ENCODE results near the gene LAG3. TPM values are rescaled to one million over a fixed set of nuclear protein-coding genes. Genes with fewer than 3 reads are reported as not detected.

The LAG3 gene
- polyA plus RNA-seq, 1 of the 3 experiments (the other 2 are of a cell fraction), result 0.72 TPM

- TF ChIP-seq, protein P1, sequence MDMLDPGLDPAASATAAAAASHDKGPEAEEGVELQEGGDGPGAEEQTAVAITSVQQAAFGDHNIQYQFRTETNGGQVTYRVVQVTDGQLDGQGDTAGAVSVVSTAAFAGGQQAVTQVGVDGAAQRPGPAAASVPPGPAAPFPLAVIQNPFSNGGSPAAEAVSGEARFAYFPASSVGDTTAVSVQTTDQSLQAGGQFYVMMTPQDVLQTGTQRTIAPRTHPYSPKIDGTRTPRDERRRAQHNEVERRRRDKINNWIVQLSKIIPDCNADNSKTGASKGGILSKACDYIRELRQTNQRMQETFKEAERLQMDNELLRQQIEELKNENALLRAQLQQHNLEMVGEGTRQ (IDR thresholded peaks at IDR 0.05; ENCODE audit: borderline replicate concordance, low read depth, low read length), result no peak
- TF ChIP-seq NRF1 (IDR thresholded peaks at IDR 0.05; ENCODE audit: low read depth, low read length) (no peak; the same call in 1 of the 2 replicates), TAF1 (IDR thresholded peaks at IDR 0.05; ENCODE audit: borderline replicate concordance, low read depth, low read length) (peak; percentile 87), JUND (IDR thresholded peaks at IDR 0.05) (0 out of 2 replicates have a peak, but pooled peaks have one; percentile 4), FOXJ3 (CRISPR knock-in tag; IDR thresholded peaks at IDR 0.05) (no peak), EP300 (IDR thresholded peaks at IDR 0.05; ENCODE audit: borderline replicate concordance in 1 of 2, low read depth in 1 of 2, low read length in 1 of 2) (peak in 1 of 2 experiments; percentile 22; a peak in 2 of 4 replicates), POLR2AphosphoS5 (IDR thresholded peaks at IDR 0.05; ENCODE audit: low read depth, low read length) (peak; percentile 86), CHD2 (IDR thresholded peaks at IDR 0.05; ENCODE audit: low read length, partially characterized antibody) (peak; percentile 74), USF1 (IDR thresholded peaks at IDR 0.05; ENCODE audit: borderline replicate concordance, low read depth) (no peak), SMC3 (IDR thresholded peaks at IDR 0.05; ENCODE audit: low read depth, low read length) (no peak), GABPA (IDR thresholded peaks at IDR 0.05; ENCODE audit: low read depth) (peak; percentile 75), GATA2 (CRISPR knock-in tag; IDR thresholded peaks at IDR 0.05) (no peak), EZH2phosphoT487 (IDR thresholded peaks at IDR 0.05; ENCODE audit: borderline replicate concordance, low read depth) (no peak), SIN3A (IDR thresholded peaks at IDR 0.05; ENCODE audit: borderline replicate concordance, low read depth, low read length) (peak; percentile 67)
- TF ChIP-seq, protein P2, sequence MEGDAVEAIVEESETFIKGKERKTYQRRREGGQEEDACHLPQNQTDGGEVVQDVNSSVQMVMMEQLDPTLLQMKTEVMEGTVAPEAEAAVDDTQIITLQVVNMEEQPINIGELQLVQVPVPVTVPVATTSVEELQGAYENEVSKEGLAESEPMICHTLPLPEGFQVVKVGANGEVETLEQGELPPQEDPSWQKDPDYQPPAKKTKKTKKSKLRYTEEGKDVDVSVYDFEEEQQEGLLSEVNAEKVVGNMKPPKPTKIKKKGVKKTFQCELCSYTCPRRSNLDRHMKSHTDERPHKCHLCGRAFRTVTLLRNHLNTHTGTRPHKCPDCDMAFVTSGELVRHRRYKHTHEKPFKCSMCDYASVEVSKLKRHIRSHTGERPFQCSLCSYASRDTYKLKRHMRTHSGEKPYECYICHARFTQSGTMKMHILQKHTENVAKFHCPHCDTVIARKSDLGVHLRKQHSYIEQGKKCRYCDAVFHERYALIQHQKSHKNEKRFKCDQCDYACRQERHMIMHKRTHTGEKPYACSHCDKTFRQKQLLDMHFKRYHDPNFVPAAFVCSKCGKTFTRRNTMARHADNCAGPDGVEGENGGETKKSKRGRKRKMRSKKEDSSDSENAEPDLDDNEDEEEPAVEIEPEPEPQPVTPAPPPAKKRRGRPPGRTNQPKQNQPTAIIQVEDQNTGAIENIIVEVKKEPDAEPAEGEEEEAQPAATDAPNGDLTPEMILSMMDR (IDR thresholded peaks at IDR 0.05), result no peak; the same call in 1 of the 2 replicates
- TF ChIP-seq, protein P3, sequence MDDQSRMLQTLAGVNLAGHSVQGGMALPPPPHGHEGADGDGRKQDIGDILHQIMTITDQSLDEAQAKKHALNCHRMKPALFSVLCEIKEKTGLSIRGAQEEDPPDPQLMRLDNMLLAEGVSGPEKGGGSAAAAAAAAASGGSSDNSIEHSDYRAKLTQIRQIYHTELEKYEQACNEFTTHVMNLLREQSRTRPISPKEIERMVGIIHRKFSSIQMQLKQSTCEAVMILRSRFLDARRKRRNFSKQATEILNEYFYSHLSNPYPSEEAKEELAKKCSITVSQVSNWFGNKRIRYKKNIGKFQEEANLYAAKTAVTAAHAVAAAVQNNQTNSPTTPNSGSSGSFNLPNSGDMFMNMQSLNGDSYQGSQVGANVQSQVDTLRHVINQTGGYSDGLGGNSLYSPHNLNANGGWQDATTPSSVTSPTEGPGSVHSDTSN (IDR thresholded peaks at IDR 0.05), result no peak
- TF ChIP-seq, protein P4, sequence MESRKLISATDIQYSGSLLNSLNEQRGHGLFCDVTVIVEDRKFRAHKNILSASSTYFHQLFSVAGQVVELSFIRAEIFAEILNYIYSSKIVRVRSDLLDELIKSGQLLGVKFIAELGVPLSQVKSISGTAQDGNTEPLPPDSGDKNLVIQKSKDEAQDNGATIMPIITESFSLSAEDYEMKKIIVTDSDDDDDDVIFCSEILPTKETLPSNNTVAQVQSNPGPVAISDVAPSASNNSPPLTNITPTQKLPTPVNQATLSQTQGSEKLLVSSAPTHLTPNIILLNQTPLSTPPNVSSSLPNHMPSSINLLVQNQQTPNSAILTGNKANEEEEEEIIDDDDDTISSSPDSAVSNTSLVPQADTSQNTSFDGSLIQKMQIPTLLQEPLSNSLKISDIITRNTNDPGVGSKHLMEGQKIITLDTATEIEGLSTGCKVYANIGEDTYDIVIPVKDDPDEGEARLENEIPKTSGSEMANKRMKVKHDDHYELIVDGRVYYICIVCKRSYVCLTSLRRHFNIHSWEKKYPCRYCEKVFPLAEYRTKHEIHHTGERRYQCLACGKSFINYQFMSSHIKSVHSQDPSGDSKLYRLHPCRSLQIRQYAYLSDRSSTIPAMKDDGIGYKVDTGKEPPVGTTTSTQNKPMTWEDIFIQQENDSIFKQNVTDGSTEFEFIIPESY (IDR thresholded peaks at IDR 0.05; ENCODE audit: borderline replicate concordance, low read depth), result 0 out of 2 replicates have a peak, but pooled peaks have one; percentile 21
These were observed 19.2 kb upstream of the LAG3 start, which contains the start of gene MLF2 (continued) for GRCh38 chr12:6752921-6753771.
